GM12874 (cell line): Measurements from ENCODE around the gene FUT8.

Experiments
- TF ChIP-seq, protein P1 (sequence below): IDR thresholded peaks from 2 replicates; pipeline ENCODE4 v1.5.1; 2011; ENCODE audit warnings: low read depth, mild to moderate bottlenecking, control low read depth, low read length, moderate library complexity; ENCODE audit not compliant: insufficient read depth

Gene FUT8

GRCh38 chr14:65623759-65624158, 211.2 kb downstream of the FUT8 start:
- TF ChIP-seq, protein P1, sequence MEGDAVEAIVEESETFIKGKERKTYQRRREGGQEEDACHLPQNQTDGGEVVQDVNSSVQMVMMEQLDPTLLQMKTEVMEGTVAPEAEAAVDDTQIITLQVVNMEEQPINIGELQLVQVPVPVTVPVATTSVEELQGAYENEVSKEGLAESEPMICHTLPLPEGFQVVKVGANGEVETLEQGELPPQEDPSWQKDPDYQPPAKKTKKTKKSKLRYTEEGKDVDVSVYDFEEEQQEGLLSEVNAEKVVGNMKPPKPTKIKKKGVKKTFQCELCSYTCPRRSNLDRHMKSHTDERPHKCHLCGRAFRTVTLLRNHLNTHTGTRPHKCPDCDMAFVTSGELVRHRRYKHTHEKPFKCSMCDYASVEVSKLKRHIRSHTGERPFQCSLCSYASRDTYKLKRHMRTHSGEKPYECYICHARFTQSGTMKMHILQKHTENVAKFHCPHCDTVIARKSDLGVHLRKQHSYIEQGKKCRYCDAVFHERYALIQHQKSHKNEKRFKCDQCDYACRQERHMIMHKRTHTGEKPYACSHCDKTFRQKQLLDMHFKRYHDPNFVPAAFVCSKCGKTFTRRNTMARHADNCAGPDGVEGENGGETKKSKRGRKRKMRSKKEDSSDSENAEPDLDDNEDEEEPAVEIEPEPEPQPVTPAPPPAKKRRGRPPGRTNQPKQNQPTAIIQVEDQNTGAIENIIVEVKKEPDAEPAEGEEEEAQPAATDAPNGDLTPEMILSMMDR, result no peak

GRCh38 chr14:65627315-65627714, 214.8 kb downstream of the FUT8 start:
- TF ChIP-seq, protein P1, result no peak

DNA sequence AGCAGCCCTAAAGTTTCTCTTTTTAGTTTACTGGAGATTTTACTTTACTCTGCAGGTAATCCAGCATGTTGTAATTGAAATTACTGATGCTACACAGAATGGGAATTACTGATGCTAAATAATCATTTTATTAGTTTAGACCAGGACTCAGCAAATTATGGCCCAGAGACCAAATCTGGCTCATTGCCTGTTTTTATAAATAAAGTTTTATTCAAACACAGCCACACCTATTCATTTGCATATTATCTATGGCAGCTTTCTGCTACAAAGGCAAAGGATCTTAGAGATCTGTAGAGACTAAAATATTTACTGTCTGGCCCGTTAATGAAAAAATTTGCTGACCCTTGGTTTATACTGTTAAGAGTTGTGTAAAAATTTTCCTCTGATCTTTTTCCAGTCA, 216.1 kb downstream of the FUT8 start:
- TF ChIP-seq, protein P1, result no peak

DNA sequence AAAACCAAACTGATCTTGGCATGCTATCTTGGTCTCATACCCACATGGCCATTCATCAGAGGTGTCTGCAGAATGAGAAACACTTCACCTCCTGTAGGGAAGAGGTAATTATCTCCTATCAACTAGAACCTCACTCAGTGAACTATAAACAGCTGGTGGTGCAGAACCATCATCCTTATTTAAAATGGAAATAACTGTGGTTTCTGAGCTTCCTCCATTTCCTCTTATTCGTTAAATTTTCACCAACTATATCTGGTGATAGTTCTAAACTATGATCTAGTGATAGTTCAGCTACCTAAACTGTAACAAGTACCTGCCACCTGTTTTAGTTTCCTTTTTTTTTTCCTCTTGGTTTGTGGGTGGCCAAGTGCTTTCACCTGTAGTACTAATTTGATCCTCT, 218.5 kb downstream of the FUT8 start:
- TF ChIP-seq, protein P1, result no peak

GRCh38 chr14:65632487-65632886, 220.0 kb downstream of the FUT8 start:
- TF ChIP-seq, protein P1, result no peak

GRCh38 chr14:65637780-65638179, 225.2 kb downstream of the FUT8 start:
- TF ChIP-seq, protein P1, result no peak

DNA sequence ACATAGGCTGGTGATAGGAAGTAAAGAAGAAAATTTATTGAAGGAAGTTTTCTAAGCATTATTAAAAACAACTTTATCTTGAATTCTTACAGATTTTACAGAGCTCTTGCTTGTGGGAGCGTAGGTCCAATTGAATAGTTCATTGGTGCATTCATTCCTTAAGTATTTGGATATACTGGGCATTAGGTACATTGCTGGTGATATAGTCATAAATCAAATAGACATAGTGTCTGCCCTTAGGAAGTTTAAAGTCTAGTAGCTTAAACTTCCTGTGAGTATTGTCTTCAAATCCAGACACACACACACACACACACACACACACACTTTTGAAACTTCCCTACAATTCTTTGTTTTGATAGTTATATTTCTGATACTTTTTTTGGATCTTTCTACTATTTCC, 226.7 kb downstream of the FUT8 start:
- TF ChIP-seq, protein P1, result no peak

DNA sequence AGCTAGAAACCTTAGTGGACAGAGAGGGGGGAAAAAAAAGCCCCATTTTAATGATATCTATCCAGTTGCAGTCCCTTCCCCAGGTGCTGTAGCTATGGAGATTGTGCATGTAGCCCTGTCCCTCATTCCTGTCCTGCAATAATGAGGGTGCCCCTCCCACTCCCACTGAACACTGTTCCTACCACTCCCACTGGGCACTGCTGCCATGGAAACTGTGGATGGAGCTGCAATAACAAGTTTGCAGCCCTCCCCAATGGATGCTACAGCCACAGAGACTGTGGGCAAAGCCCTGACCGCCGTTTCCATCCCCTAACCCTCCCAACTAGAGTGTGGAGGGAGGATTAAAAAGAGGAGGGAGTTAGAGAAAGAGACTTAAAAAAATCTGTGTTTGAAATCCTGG, 238.3 kb downstream of the FUT8 start:
- TF ChIP-seq, protein P1, result no peak
